Raji (cell line): ENCODE results near the gene AADAT.

Source experiments
- POLR2A ChIP-seq: IDR thresholded peaks from 2 replicates; pipeline ENCODE4 v1.6.1; 2011; ENCODE audit warnings: low read depth, low read length, control low read depth; ENCODE audit not compliant: insufficient read depth

AADAT gene

GRCh38 chr4:170089668-170090351, at the start of gene AADAT:
Gene AADAT (minus strand): TSS chr4:170089956. CDS start chr4:170089690, 266 bp downstream.
- no peak for TF ChIP-seq POLR2A

GRCh38 chr4:170138580-170139194, 48.9 kb upstream of the AADAT start:
- no peak for TF ChIP-seq POLR2A

GRCh38 chr4:170137927-170138326, 48.2 kb upstream of the AADAT start:
- TF ChIP-seq POLR2A = no peak

GRCh38 chr4:170137466-170137865, 47.7 kb upstream of the AADAT start:
- TF ChIP-seq POLR2A = no peak

- TF ChIP-seq POLR2A = no peak
These were observed 45.1 kb upstream of the AADAT start for GRCh38 chr4:170134821-170135220.

GRCh38 chr4:170128219-170128804, 38.6 kb upstream of the AADAT start:
- TF ChIP-seq POLR2A = no peak

GRCh38 chr4:170127758-170128157, 38.0 kb upstream of the AADAT start:
- no peak for TF ChIP-seq POLR2A

- no peak for TF ChIP-seq POLR2A
These were observed 34.6 kb upstream of the AADAT start for GRCh38 chr4:170124406-170124805.

GRCh38 chr4:170122252-170122651, 32.5 kb upstream of the AADAT start:
- no peak for TF ChIP-seq POLR2A

- TF ChIP-seq POLR2A = no peak
These were observed 24.9 kb upstream of the AADAT start for GRCh38 chr4:170114636-170115035.

- no peak for TF ChIP-seq POLR2A
These were observed 21.8 kb upstream of the AADAT start for GRCh38 chr4:170111546-170111945.

GRCh38 chr4:170111085-170111484, 21.3 kb upstream of the AADAT start:
- no peak for TF ChIP-seq POLR2A

- TF ChIP-seq POLR2A = no peak
These were observed 20.5 kb upstream of the AADAT start for GRCh38 chr4:170110285-170110672.

- no peak for TF ChIP-seq POLR2A
These were observed 20.0 kb upstream of the AADAT start for GRCh38 chr4:170109586-170110284.

GRCh38 chr4:170106900-170107299, 17.1 kb upstream of the AADAT start:
- no peak for TF ChIP-seq POLR2A

GRCh38 chr4:170102426-170102825, 12.7 kb upstream of the AADAT start:
- TF ChIP-seq POLR2A = no peak
